Prostate gland (tissue), 2 donors: ENCODE data around the gene SPATA25.

Experiments used
- CTCF ChIP-seq, 4 experiments: fragments of 200-600 bp in 2 of 4; fragments of 450-650 bp in 2 of 4; sonication (generic) in 2 of 4; IDR thresholded peaks; 1 replicate in 3 of 4; 2 replicates in 1 of 4; pipeline ENCODE4 v1.5.1; 2016 to 2019; ENCODE audit warnings: antibody characterized with exemption in 4 of 4, mild to moderate bottlenecking in 2 of 4, moderate library complexity in 2 of 4
- POLR2A ChIP-seq: fragments of 450-650 bp; IDR thresholded peaks from one replicate; pipeline ENCODE4 v1.6.1; 2016; ENCODE audit warnings: antibody characterized with exemption, mild to moderate bottlenecking
- POLR2AphosphoS5 ChIP-seq: sonication (generic); formaldehyde crosslinking; IDR thresholded peaks from one replicate; pipeline ENCODE4 v1.6.1; 2017; ENCODE audit warnings: antibody characterized with exemption

- TF ChIP-seq CTCF (IDR thresholded peaks at IDR 0.05) (no peak), POLR2AphosphoS5 (no peak), POLR2A (no peak)
Observed at GRCh38 chr20:45927071-45927878, 39.9 kb upstream of the SPATA25 start.
